ENCODE results near the gene MYT1. TPM values are rescaled to one million over a fixed set of nuclear protein-coding genes. Genes with fewer than 3 reads are reported as not detected.
"Not testable (repeated sequence)": the region's sequence is repeated elsewhere in the genome, so short reads cannot be mapped to it uniquely, and the experiment has no call there.

The MYT1 gene
- total RNA-seq, 1 experiment from 2014 or later = not detected

DNA sequence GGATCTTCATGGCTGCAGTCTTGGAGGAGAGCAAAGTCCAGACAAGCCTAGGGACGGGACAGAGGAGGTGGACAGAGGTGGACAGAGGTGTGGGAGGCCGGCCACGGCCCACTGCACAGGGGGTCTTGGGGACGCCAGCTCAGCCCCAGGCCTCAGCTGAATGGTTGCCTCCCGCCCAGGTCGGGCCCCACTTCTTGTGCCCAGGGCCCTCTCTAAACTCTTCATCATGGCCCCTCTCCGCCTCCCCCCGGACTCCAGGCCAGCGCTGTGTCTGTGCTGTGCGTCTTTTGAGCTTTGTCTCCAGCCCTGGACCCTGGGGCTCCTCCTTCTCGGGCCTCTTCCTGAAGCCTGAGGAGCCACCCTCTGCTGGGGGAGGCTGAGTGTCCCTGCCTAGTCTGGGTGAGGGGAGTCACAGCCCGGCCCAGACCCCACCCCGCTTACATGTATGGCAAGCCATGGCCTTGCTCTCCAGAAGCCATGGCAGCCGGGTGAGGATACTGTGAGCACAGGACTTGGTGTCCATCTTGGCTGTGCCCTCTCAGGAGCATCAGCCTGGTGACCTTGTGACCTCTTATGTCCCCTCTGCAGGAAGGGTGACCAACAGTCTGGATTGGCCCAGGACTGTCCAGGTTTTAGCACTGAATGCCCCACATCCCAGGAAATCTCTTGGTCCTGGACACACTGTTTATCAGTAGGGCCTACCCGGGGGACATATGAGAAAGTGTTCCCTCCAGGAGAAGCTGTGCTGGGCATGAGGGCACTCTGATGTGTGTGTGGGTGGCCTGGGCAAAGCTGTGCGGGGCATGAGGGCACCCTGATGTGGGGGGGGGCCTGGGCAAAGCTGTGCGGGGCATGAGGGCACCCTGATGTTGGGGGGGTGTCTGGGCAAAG is 47.5 kb upstream of the MYT1 start:
- Histone ChIP-seq H3F3A (ENCODE audit: insufficient read depth, low read depth) (peaks cover 6% of the 10 kb centered on the region; the same call in 1 of the 2 replicates), H3K4me2 (no peak overlapping the region), H3K4me1 (replicated peaks; ENCODE audit: insufficient read depth) (no peaks in the 10 kb centered on the region), H2AFZ (no peak overlapping the region), H3K9me2 (ENCODE audit: insufficient read depth) (no peaks in the 10 kb centered on the region), H3K36me3 (ENCODE audit: low read depth) (no peaks in the 10 kb centered on the region), H3K4me3 (no peak overlapping the region), H3K9me3 (ENCODE audit: insufficient read depth, low read depth) (no peaks in the 10 kb centered on the region), H3K79me2 (ENCODE audit: low read depth) (no peaks in the 10 kb centered on the region), H3K27me3 (ENCODE audit: insufficient read depth, low read depth) (peaks cover 55% of the 10 kb centered on the region), H3K27ac (no peak overlapping the region), H4K20me1 (ENCODE audit: insufficient read depth) (no peaks in the 10 kb centered on the region)
- ChIA-PET POLR2A (ENCODE audit: unreplicated experiment) (interaction anchor here (0.7 kb wide), 1 partner anchor 105 kb away, joined by 3 read pairs; no protein-coding TSS in a partner anchor), CTCF (interaction anchor here (0.6 kb wide), 1 partner anchor 14 kb away, joined by 9 read pairs; no protein-coding TSS in a partner anchor)
- peak in 1 of 2 experiments; percentile 33 for DNase-seq
- TF ChIP-seq CTCF (conservative IDR thresholded peaks at IDR 0.05) (no peak), EZH2 (IDR thresholded peaks at IDR 0.05; ENCODE audit: low read depth) (no peak)
- no TSS peak for BruUV-seq (replicated peaks)
- intact Hi-C loops (cut with micrococcal nuclease; ENCODE audit: unreplicated experiment) = no loop called here

DNA sequence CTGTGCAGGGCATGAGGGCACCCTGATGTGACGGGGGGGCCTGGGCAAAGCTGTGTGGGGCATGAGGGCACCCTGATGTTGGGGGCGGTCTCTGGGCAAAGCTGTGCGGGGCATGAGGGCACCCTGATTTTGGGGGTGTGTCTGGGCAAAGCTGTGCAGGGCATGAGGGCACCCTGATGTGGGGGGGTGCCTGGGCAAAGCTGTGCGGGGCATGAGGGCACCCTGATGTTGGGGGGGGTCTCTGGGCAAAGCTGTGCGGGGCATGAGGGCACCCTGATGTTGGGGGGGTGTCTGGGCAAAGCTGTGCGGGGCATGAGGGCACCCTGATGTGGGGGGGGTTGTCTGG is 46.8 kb upstream of the MYT1 start:
- H3K27ac ChIP-seq; H3K79me2 ChIP-seq (ENCODE audit: low read depth); H3K4me1 ChIP-seq (replicated peaks; ENCODE audit: insufficient read depth); BruUV-seq (replicated peaks); H3K9me3 ChIP-seq (ENCODE audit: insufficient read depth, low read depth); DNase-seq; H3K9me2 ChIP-seq (ENCODE audit: insufficient read depth); H3K4me2 ChIP-seq; POLR2A ChIA-PET (ENCODE audit: unreplicated experiment); H3F3A ChIP-seq (ENCODE audit: insufficient read depth, low read depth); H3K36me3 ChIP-seq (ENCODE audit: low read depth); H3K4me3 ChIP-seq; intact Hi-C loops (cut with micrococcal nuclease; ENCODE audit: unreplicated experiment); H4K20me1 ChIP-seq (ENCODE audit: insufficient read depth); H2AFZ ChIP-seq: not testable (repeated sequence)
- peaks cover 55% of the 10 kb centered on the region for H3K27me3 ChIP-seq (ENCODE audit: insufficient read depth, low read depth)
- CTCF ChIA-PET = interaction anchor here (0.6 kb wide), 1 partner anchor 15 kb away, joined by 9 read pairs; no protein-coding TSS in a partner anchor

GRCh38 chr20:64119301-64119680 is 45.0 kb upstream of the MYT1 start:
- POLR2A ChIA-PET (ENCODE audit: unreplicated experiment) = interaction anchor here (0.7 kb wide), 1 partner anchor 56 kb away, joined by 14 read pairs; the partner anchor contains the start of gene TCEA2
- no TSS peak for BruUV-seq (replicated peaks)
- H3F3A ChIP-seq (ENCODE audit: insufficient read depth, low read depth) = peaks cover 6% of the 10 kb centered on the region; the same call in 1 of the 2 replicates

More at GRCh38 chr20:64119301-64119680, 45.0 kb upstream of the MYT1 start:
- Histone ChIP-seq H3K4me3 (no peak overlapping the region), H3K9me3 (ENCODE audit: insufficient read depth, low read depth) (no peaks in the 10 kb centered on the region), H3K79me2 (ENCODE audit: low read depth) (no peaks in the 10 kb centered on the region), H3K27me3 (ENCODE audit: insufficient read depth, low read depth) (peaks cover 55% of the 10 kb centered on the region), H3K4me2 (no peak overlapping the region), H3K27ac (no peak overlapping the region), H3K4me1 (replicated peaks; ENCODE audit: insufficient read depth) (no peaks in the 10 kb centered on the region), H2AFZ (no peak overlapping the region), H3K36me3 (ENCODE audit: low read depth) (no peaks in the 10 kb centered on the region), H4K20me1 (ENCODE audit: insufficient read depth) (no peaks in the 10 kb centered on the region), H3K9me2 (ENCODE audit: insufficient read depth) (no peaks in the 10 kb centered on the region)
- intact Hi-C loops (cut with micrococcal nuclease; ENCODE audit: unreplicated experiment) = no loop called here
- TF ChIP-seq EZH2 (IDR thresholded peaks at IDR 0.05; ENCODE audit: low read depth) = no peak
- no peak for TF ChIP-seq CTCF (conservative IDR thresholded peaks at IDR 0.05)
- CTCF ChIA-PET = interaction anchor here (1.8 kb wide), 1 partner anchor 80 kb away, joined by 7 read pairs; no protein-coding TSS in a partner anchor
- DNase-seq = peak in 1 of 2 experiments; percentile 32

Data from PC-9 (cell line).